AG09319 (cell line): ENCODE results near the gene OR7C1.

Experiments used
- DNase-seq: peaks from one replicate; pipeline ENCODE4 v3.0.0-alpha.2; 2010; ENCODE audit warnings: low read depth; ENCODE audit errors: extremely low read depth
- CTCF ChIP-seq: IDR thresholded peaks from 2 replicates; pipeline ENCODE4 v1.5.1; 2011; ENCODE audit warnings: low read depth, mild to moderate bottlenecking, inconsistent platforms, low read length, moderate library complexity

OR7C1 gene

GRCh38 chr19:14837391-14837790 lies 2.4 kb upstream of the OR7C1 start:
- no peak for TF ChIP-seq CTCF
- DNase-seq = no peak

DNA sequence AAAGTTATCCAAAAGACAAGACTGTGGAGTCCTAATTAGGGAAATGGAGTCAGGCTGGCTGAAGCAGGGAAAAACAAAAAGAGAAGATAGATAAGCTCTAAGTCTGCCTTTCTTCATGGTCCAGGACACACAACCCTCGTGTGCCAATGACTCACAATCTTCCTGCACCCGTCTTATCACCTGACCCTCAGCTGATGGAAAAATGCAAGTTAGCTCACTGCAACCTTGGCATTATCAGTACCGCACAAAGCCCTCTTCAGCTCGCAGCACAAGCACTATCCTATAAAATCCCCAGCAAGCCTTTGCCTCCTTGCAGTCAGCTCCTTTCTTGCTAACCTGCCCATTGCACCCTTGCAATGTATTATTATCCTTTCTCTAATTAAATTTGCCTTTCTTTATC lies 4.3 kb downstream of the OR7C1 start:
- DNase-seq = no peak
- TF ChIP-seq CTCF = no peak

DNA sequence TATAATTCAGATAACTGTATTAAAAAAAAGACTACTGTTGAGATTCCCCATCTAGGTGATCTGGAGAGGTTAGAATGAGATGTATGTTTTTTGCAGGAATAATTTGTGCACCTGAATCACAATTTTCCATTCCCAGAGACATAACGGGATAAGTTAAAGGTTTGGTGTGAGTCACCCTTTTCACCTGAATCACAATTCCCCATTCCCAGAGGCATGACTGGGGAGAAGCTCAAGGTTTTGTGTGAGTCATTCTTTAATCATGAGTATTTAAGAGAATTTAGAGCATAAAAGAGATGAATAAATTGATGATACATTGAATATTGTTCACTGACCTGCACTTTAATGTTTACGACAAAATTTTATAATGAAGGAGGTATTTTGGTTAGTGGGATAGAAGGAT lies 9.0 kb downstream of the OR7C1 start:
- TF ChIP-seq CTCF = no peak
- no peak for DNase-seq

- DNase-seq = no peak
These were observed 13.0 kb downstream of the OR7C1 start for GRCh38 chr19:14821937-14822336.

GRCh38 chr19:14818588-14818987 lies 16.4 kb downstream of the OR7C1 start:
- TF ChIP-seq CTCF = no peak
- DNase-seq = no peak

More at GRCh38 chr19:14821937-14822336, 13.0 kb downstream of the OR7C1 start:
- TF ChIP-seq CTCF = no peak

GRCh38 chr19:14817052-14817451 lies 17.9 kb downstream of the OR7C1 start:
- DNase-seq = no peak
- TF ChIP-seq CTCF = no peak

- no peak for DNase-seq
- TF ChIP-seq CTCF = no peak
These were observed 19.9 kb downstream of the OR7C1 start for GRCh38 chr19:14814982-14815652.
